Endothelial cell of umbilical vein (primary cell): Measurements from ENCODE around the gene ZNF837.

Experiments
- EZH2 ChIP-seq: IDR thresholded peaks from 2 replicates; pipeline ENCODE4 v1.6.1; 2012; ENCODE audit warnings: borderline replicate concordance, low read depth, mild to moderate bottlenecking, moderate library complexity, low read length, inconsistent platforms; ENCODE audit not compliant: severe bottlenecking
- MYC ChIP-seq: IDR thresholded peaks from one replicate; pipeline ENCODE4 v1.6.1; 2011; ENCODE audit warnings: mild to moderate bottlenecking, low read depth, low read length
- POLR2A ChIP-seq: IDR thresholded peaks from 2 replicates; pipeline ENCODE4 v1.6.1; 2012; ENCODE audit warnings: low read depth, mild to moderate bottlenecking, control low read depth, low read length
- POLR2AphosphoS5 ChIP-seq: IDR thresholded peaks from 2 replicates; pipeline ENCODE4 v1.6.1; 2012; ENCODE audit warnings: low read depth, mild to moderate bottlenecking, control low read depth, low read length, moderate library complexity; ENCODE audit not compliant: insufficient read depth
- TF ChIP-seq, protein P1 (sequence below), 2 donors: IDR thresholded peaks; 1 replicate in 1 of 2; 2 replicates in 1 of 2; pipeline ENCODE4 v1.5.1; 2011; ENCODE audit warnings: low read length in 2 of 2, mild to moderate bottlenecking in 2 of 2, moderate library complexity in 2 of 2, control low read depth in 1 of 2, inconsistent platforms in 1 of 2, low read depth in 1 of 2; ENCODE audit not compliant: insufficient read depth in 1 of 2; ENCODE audit errors: extremely low read depth in 1 of 2

DNA sequence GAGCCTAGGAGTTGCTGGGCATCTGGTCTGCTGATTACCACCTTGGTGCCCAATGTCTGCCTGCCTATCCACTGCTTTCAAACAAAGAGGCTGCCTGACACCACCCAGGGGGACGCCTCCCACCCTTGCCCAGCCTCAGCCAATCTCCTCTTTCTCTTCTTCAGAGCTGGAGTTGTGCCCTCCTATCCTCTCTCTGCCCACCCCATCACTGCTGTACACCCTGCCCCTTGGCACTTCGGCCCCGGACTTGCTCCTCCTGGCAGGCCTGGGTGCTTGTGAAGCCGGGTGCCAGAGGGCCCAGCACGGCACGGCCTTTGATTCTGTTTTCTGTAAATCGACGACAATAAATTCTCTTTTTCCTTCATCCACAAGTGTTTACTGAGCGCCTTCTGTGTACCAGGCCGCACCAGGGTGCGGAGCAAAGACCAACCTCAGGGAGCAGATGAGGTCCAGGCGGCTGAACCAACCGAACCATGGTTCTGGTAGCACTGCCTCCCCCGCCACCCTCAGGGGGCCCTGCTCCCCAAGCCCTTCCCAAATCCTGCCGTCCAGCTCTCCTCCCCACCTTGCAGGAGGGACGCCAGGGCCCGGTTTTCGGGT is 19.6 kb upstream of the ZNF837 start:
- TF ChIP-seq, protein P1, sequence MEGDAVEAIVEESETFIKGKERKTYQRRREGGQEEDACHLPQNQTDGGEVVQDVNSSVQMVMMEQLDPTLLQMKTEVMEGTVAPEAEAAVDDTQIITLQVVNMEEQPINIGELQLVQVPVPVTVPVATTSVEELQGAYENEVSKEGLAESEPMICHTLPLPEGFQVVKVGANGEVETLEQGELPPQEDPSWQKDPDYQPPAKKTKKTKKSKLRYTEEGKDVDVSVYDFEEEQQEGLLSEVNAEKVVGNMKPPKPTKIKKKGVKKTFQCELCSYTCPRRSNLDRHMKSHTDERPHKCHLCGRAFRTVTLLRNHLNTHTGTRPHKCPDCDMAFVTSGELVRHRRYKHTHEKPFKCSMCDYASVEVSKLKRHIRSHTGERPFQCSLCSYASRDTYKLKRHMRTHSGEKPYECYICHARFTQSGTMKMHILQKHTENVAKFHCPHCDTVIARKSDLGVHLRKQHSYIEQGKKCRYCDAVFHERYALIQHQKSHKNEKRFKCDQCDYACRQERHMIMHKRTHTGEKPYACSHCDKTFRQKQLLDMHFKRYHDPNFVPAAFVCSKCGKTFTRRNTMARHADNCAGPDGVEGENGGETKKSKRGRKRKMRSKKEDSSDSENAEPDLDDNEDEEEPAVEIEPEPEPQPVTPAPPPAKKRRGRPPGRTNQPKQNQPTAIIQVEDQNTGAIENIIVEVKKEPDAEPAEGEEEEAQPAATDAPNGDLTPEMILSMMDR (IDR thresholded peaks at IDR 0.05; ENCODE audit: extremely low read depth in 1 of 2, insufficient read depth in 1 of 2, low read depth in 1 of 2, low read length in 2 of 2), result no peak
- no peak for TF ChIP-seq POLR2AphosphoS5
- no peak for TF ChIP-seq POLR2A
- TF ChIP-seq EZH2, result no peak
- TF ChIP-seq MYC, result no peak
